CD14-positive monocyte (primary cell): ENCODE results near the gene SLIT1. TPM values are rescaled to one million over a fixed set of nuclear protein-coding genes. Genes with fewer than 3 reads are reported as not detected.

ENCODE experiments used
- DNase-seq, 3 donors: peaks; one replicate each; pipeline ENCODE4 v3.0.0-alpha.2; 2011 to 2022
- H2AFZ ChIP-seq: 2 replicates; pipeline ENCODE4 v1.6.0; 2012; ENCODE audit warnings: mild to moderate bottlenecking, low read depth, low read length, inconsistent platforms; ENCODE audit not compliant: insufficient read depth, poor library complexity, severe bottlenecking
- H3K27ac ChIP-seq, 2 donors: 1 replicate in 1 of 2; 2 replicates in 1 of 2; pipeline ENCODE4 v1.5.1; 2012 to 2013; ENCODE audit warnings: low read length in 2 of 2, control low read depth in 1 of 2, inconsistent platforms in 1 of 2, low read depth in 1 of 2, mild to moderate bottlenecking in 1 of 2
- H3K27me3 ChIP-seq, 2 donors: one replicate each; pipeline versions ENCODE4 v1.6.0 to v1.6.1; 2011 to 2013; ENCODE audit warnings: low read length in 2 of 2; ENCODE audit not compliant: control insufficient read depth in 2 of 2, insufficient read depth in 2 of 2
- H3K36me3 ChIP-seq, 2 donors: replicated peaks in 1 of 2; 1 replicate in 1 of 2; 2 replicates in 1 of 2; pipeline versions ENCODE4 v1.5.1 to v1.6.1; 2012 to 2013; ENCODE audit warnings: low read length in 2 of 2, control low read depth in 1 of 2, inconsistent platforms in 1 of 2, mild to moderate bottlenecking in 1 of 2; ENCODE audit not compliant: insufficient read depth in 2 of 2, control insufficient read depth in 1 of 2
- H3K4me1 ChIP-seq, 2 donors: 1 replicate in 1 of 2; 2 replicates in 1 of 2; pipeline versions ENCODE4 v1.5.1 to v1.6.1; 2012 to 2013; ENCODE audit warnings: low read length in 2 of 2, control low read depth in 1 of 2, inconsistent platforms in 1 of 2, mild to moderate bottlenecking in 1 of 2, moderate library complexity in 1 of 2; ENCODE audit not compliant: insufficient read depth in 2 of 2, control insufficient read depth in 1 of 2
- H3K4me2 ChIP-seq: replicated peaks from 2 replicates; pipeline ENCODE3; 2012; ENCODE audit warnings: low read length, moderate library complexity, mild to moderate bottlenecking; ENCODE audit not compliant: poor library complexity, severe bottlenecking; ENCODE audit errors: extremely low read depth
- H3K4me3 ChIP-seq, 3 experiments: fragments of 200-600 bp in 1 of 3; sonication (generic) in 1 of 3; replicated peaks in 1 of 3; 1 replicate in 2 of 3; 2 replicates in 1 of 3; pipeline ENCODE4 v1.5.1; 2011 to 2013; ENCODE audit warnings: low read length in 3 of 3, mild to moderate bottlenecking in 3 of 3, control low read depth in 2 of 3, low read depth in 2 of 3, inconsistent platforms in 1 of 3, moderate library complexity in 1 of 3
- H3K79me2 ChIP-seq: 2 replicates; pipeline ENCODE4 v1.6.0; 2012; ENCODE audit warnings: mild to moderate bottlenecking, control low read depth, inconsistent platforms, low read length, moderate library complexity; ENCODE audit not compliant: insufficient read depth
- H3K9ac ChIP-seq: 2 replicates; pipeline ENCODE4 v1.6.0; 2017; ENCODE audit warnings: low read length, mild to moderate bottlenecking; ENCODE audit not compliant: insufficient read depth, poor library complexity, severe bottlenecking
- H3K9me3 ChIP-seq, 2 donors: replicated peaks in 1 of 2; 1 replicate in 1 of 2; 2 replicates in 1 of 2; pipeline versions ENCODE4 v1.5.1 to v1.6.1; 2012 to 2013; ENCODE audit warnings: low read length in 2 of 2, control low read depth in 1 of 2; ENCODE audit not compliant: control insufficient read depth in 1 of 2, insufficient read depth in 1 of 2
- H4K20me1 ChIP-seq: 2 replicates; pipeline ENCODE4 v1.6.0; 2012; ENCODE audit warnings: mild to moderate bottlenecking, low read length, control low read depth, moderate library complexity; ENCODE audit not compliant: insufficient read depth
- H3K27ac Mint-ChIP-seq, 7 donors: one replicate each; pipeline ENCODE4 v1.8.0; 2020; ENCODE audit warnings: mild to moderate bottlenecking in 7 of 7, mixed read lengths in 7 of 7, moderate library complexity in 6 of 7, inconsistent platforms in 2 of 7
- H3K27me3 Mint-ChIP-seq, 3 donors: one replicate each; pipeline ENCODE4 v1.8.0; 2021 to 2022; ENCODE audit warnings: low read depth in 3 of 3, mild to moderate bottlenecking in 3 of 3, mixed read lengths in 3 of 3, moderate library complexity in 3 of 3, inconsistent platforms in 1 of 3
- H3K36me3 Mint-ChIP-seq, 2 donors: one replicate each; pipeline ENCODE4 v1.8.0; 2020; ENCODE audit warnings: mixed read lengths in 2 of 2, inconsistent platforms in 1 of 2, mild to moderate bottlenecking in 1 of 2
- H3K4me1 Mint-ChIP-seq: one replicate; pipeline ENCODE4 v1.8.0; 2020; ENCODE audit warnings: mild to moderate bottlenecking, mixed read lengths
- H3K4me3 Mint-ChIP-seq, 2 donors: one replicate each; pipeline ENCODE4 v1.8.0; 2020; ENCODE audit warnings: mild to moderate bottlenecking in 2 of 2, mixed read lengths in 2 of 2, moderate library complexity in 1 of 2
- H3K9me3 Mint-ChIP-seq, 7 donors: one replicate each; pipeline ENCODE4 v1.8.0; 2020 to 2022; ENCODE audit warnings: mixed read lengths in 7 of 7, mild to moderate bottlenecking in 6 of 7, moderate library complexity in 6 of 7, inconsistent platforms in 2 of 7
- CTCF ChIP-seq: fragments of 200-600 bp; IDR thresholded peaks from one replicate; pipeline ENCODE4 v1.8.0; 2022; ENCODE audit warnings: antibody characterized with exemption, mild to moderate bottlenecking
- WGBS: methylation state at CpG from one replicate; pipeline ENCODE4 v1.1.5; 2013; ENCODE audit warnings: missing lambda C conversion rate; ENCODE audit not compliant: insufficient coverage; 5-methylcytosine and 5-hydroxymethylcytosine counted together
- intact Hi-C, 2 donors: fragments of 100-400 bp; cut with micrococcal nuclease; formaldehyde crosslinking; loops; one replicate each; pipeline versions ENCODE4 v1.15.0 to v1.15.1; 2023
- polyA plus RNA-seq, 3 donors: library from polyadenylated mRNA; depleted of rRNA in 1 of 3; unstranded in 2 of 3; stranded (reverse) in 1 of 3; fragments of 300-500 nt in 2 of 3; fragments of >200 nt in 1 of 3; fragmentation: Illumina TruSeq in 2 of 3; gene quantifications; 1 replicate in 2 of 3; 2 replicates in 1 of 3; pipeline ENCODE4 v1.2.3, GENCODE V29; 2012 to 2021

Gene SLIT1
- polyA plus RNA-seq, 3 donors, result 0.05 to 0.81 (median 0.16) TPM

GRCh38 chr10:97090644-97091043, 95.1 kb downstream of the SLIT1 start:
- no peak overlapping the region for H2AFZ ChIP-seq
- Mint-ChIP-seq H3K27me3 (peaks cover 21 to 43% (median 27%) of the 10 kb centered on the region in 3 donors), H3K27ac (no peak overlapping the region), H3K36me3 (no peaks in the 10 kb centered on the region), H3K4me1 (peaks cover 5% of the 10 kb centered on the region), H3K4me3 (no peak overlapping the region), H3K9me3 (peaks cover 0 to 4% (median 0%) of the 10 kb centered on the region in 7 donors)
- H3K9ac ChIP-seq, result no peak overlapping the region
- H3K27me3 ChIP-seq, result peaks cover 0 to 13% of the 10 kb centered on the region in 2 donors
- H3K4me3 ChIP-seq, result no peak overlapping the region
- no peak overlapping the region for H3K27ac ChIP-seq
- H3K4me2 ChIP-seq, result no peak overlapping the region
- no peaks in the 10 kb centered on the region for H3K9me3 ChIP-seq
- TF ChIP-seq CTCF, result no peak
- no peaks in the 10 kb centered on the region for H3K79me2 ChIP-seq
- no peaks in the 10 kb centered on the region for H4K20me1 ChIP-seq
- no peaks in the 10 kb centered on the region for H3K4me1 ChIP-seq
- 86% methylated on average over 6 of the region's 9 CpGs for WGBS
- no peak for DNase-seq
- H3K36me3 ChIP-seq, result no peaks in the 10 kb centered on the region
- intact Hi-C loops, result no loop called here

GRCh38 chr10:97090035-97090434, 95.7 kb downstream of the SLIT1 start:
- no peaks in the 10 kb centered on the region for H4K20me1 ChIP-seq
- H2AFZ ChIP-seq, result no peak overlapping the region
- no peak overlapping the region for H3K9ac ChIP-seq
- DNase-seq, result no peak
- no peak overlapping the region for H3K4me2 ChIP-seq
- peaks cover 0 to 7% of the 10 kb centered on the region in 2 donors for H3K27me3 ChIP-seq
- no peak for TF ChIP-seq CTCF
- peaks cover 5% of the 10 kb centered on the region for H3K4me1 Mint-ChIP-seq
- peaks cover 17 to 39% (median 26%) of the 10 kb centered on the region in 3 donors for H3K27me3 Mint-ChIP-seq
- H3K36me3 Mint-ChIP-seq, result no peaks in the 10 kb centered on the region
- H3K9me3 ChIP-seq, result no peaks in the 10 kb centered on the region
- intact Hi-C loops, result no loop called here
- no peak overlapping the region for H3K4me3 Mint-ChIP-seq
- peaks cover 0 to 4% (median 0%) of the 10 kb centered on the region in 7 donors for H3K9me3 Mint-ChIP-seq
- no peak overlapping the region for H3K27ac ChIP-seq
- no peaks in the 10 kb centered on the region for H3K36me3 ChIP-seq
- H3K79me2 ChIP-seq, result no peaks in the 10 kb centered on the region
- 70% methylated on average over 8 of the region's 10 CpGs for WGBS
- no peak overlapping the region for H3K27ac Mint-ChIP-seq
- H3K4me3 ChIP-seq, result no peak overlapping the region
- H3K4me1 ChIP-seq, result no peaks in the 10 kb centered on the region
